Gastrocnemius medialis (tissue), 4 donors: ENCODE measurements around the gene MAU2.

Source experiments
- CTCF ChIP-seq, 5 experiments: fragments of 450-650 bp in 3 of 5; fragments of 200-600 bp in 2 of 5; sonication (generic) in 2 of 5; IDR thresholded peaks in 4 of 5; conservative IDR thresholded peaks in 1 of 5; 1 replicate in 4 of 5; 2 replicates in 1 of 5; pipeline ENCODE4 v1.5.1; 2016 to 2019; ENCODE audit warnings: antibody characterized with exemption in 5 of 5, mild to moderate bottlenecking in 3 of 5, moderate library complexity in 3 of 5
- POLR2A ChIP-seq, 2 donors: fragments of 450-650 bp; IDR thresholded peaks; one replicate each; pipeline ENCODE4 v1.6.1; 2017; ENCODE audit warnings: antibody characterized with exemption in 2 of 2, mild to moderate bottlenecking in 2 of 2, moderate library complexity in 2 of 2

GRCh38 chr19:19279853-19280252, 40.8 kb upstream of the MAU2 start:
- TF ChIP-seq CTCF (IDR thresholded peaks at IDR 0.05 in 4 of 5, conservative IDR thresholded peaks at IDR 0.05 in 1 of 5) (no peak), POLR2A (IDR thresholded peaks at IDR 0.05) (no peak)
